ENCODE measurements around the gene SLC39A3.

DNA sequence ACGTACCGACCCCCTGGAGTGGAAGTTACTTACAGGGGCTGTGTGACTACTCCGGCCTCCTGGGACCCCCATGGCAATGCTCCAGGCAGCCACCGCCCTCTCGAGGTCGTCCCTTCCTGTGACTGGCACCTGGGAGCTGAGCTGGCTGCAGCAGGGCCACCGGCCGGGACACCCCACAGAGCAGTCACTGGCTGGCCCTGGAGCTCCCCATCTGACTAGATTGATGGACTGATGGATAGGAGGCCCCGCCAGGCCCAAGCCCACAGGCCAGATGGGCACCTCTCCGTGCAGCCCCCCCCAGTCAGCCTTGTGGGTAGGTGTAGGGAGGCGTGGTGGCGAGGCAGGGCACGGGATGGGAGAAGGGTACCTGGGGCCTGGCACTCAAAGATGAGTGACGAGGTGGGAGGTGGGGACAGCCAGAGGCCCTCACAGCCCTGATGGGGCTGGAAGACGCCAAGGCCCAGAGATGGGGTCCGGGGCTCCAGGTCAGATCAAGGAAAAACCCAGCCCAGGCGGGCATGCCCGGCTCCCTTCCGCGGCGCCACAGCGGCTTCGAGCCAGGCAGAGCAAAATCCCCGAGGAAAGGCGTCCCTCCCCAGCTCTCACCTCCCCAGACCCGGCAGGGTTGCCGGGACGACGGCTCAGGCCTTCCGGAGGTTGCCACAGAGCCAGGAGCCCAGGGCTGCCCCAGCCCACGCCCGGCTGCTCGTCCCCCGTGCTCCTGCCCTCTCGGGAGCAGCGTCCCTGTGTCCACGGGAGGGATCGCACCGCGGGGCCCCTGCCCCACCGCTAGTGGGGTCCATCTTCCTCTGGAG is 8.4 kb downstream of the SLC39A3 start:
- TF ChIP-seq, protein P1, sequence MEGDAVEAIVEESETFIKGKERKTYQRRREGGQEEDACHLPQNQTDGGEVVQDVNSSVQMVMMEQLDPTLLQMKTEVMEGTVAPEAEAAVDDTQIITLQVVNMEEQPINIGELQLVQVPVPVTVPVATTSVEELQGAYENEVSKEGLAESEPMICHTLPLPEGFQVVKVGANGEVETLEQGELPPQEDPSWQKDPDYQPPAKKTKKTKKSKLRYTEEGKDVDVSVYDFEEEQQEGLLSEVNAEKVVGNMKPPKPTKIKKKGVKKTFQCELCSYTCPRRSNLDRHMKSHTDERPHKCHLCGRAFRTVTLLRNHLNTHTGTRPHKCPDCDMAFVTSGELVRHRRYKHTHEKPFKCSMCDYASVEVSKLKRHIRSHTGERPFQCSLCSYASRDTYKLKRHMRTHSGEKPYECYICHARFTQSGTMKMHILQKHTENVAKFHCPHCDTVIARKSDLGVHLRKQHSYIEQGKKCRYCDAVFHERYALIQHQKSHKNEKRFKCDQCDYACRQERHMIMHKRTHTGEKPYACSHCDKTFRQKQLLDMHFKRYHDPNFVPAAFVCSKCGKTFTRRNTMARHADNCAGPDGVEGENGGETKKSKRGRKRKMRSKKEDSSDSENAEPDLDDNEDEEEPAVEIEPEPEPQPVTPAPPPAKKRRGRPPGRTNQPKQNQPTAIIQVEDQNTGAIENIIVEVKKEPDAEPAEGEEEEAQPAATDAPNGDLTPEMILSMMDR (IDR thresholded peaks at IDR 0.05; ENCODE audit: low read depth, low read length, poor library complexity, severe bottlenecking) = no peak
- no peak for TF ChIP-seq EZH2phosphoT487 (IDR thresholded peaks at IDR 0.05; ENCODE audit: borderline replicate concordance, low read length)

Data from DOHH2 (cell line).